ENCODE data around the gene SNED1.

The SNED1 gene

DNA sequence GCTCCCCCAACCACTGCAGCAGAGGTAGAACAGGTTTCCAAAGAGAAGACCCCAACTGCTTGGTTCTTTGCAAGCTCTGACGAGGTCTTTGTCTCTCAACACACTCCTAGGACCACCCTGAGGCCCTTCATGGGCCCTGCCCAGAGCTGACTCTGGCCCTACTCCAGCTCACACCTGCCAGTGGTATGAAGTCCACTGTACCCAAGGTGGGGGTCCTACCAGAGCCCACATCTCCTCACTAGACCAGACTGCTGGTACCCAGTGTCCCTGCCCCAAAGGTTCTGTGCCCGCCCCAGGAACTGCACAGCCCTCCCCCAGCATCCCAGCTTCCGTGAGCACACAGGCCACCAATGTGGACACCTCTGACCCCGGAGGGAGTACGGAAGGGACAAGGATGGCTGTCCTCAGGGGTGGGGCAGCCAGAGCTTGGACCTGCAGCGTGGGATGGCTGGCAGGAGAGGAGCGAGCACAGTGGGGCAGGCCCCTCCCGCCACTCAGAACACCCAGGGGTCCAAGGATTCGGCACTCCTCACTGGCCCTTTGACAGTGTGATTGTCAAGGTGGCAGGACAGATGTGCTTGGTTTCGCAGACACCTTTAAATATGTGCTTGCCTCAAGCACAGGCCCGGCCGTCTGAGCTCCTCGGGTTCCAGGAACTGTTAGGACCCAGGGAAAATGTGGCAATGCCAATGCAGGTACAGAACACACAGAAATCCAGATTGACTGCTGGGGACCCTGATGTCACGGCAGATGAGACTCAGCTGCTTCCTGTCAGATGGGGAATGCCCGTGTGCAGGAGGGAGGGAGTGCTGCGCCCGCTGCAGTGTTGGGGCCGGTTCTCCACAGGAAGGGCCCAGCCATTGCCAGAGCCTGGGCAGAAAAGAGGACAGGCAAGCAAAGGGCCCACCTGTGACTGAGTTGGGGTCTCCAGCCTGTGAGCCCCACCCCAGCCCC lies 52.5 kb downstream of the SNED1 start:
- no peak for DNase-seq (ENCODE audit: low read depth in 1 of 2, low spot score in 1 of 2)
- in situ Hi-C loops (cut with HindIII; ENCODE audit: low pct_unique_long_range_greater_than_20kb, low sequenced_read_pairs), result no loop called here
- no peak for TF ChIP-seq JUND (IDR thresholded peaks at IDR 0.05; ENCODE audit: low read depth)

DNA sequence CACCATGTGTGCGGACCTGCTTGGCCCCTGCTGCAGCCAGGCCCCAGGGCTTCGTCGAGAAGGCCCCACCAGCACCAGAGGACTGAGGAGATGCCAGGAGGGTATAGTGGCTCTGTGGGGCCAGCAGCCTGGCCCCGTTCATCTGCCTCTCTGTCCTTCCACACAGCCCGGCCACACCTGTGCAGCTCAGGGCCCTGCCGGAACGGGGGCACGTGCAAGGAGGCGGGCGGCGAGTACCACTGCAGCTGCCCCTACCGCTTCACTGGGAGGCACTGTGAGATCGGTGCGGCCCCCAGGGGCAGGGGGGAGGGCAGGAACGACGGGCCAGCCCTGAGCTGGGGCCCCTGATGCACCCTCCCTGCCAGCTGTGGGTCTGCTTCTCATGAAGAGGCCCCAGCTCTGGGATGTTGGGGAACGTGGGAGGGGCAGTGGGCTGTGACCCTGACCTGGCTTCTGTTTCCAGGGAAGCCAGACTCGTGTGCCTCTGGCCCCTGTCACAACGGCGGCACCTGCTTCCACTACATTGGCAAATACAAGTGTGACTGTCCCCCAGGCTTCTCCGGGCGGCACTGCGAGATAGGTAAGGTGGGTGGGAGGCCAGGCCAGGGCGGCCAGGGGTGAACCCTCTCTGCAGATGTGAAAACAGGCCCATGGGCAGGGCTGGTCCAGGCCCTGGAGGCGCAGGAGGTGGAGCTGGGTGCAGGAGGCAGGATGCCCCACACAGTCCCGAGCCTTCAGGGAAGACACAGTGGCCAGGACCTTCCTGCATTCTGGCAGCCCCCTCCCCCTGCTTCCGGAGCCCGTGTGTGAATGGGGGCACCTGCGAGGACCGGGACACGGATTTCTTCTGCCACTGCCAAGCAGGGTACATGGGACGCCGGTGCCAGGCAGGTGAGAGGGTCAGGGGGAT lies 53.4 kb downstream of the SNED1 start:
- in situ Hi-C loops (cut with HindIII; ENCODE audit: low pct_unique_long_range_greater_than_20kb, low sequenced_read_pairs), result no loop called here
- no peak for TF ChIP-seq JUND (IDR thresholded peaks at IDR 0.05; ENCODE audit: low read depth)
- DNase-seq (ENCODE audit: low read depth in 1 of 2, low spot score in 1 of 2), result no peak

DNA sequence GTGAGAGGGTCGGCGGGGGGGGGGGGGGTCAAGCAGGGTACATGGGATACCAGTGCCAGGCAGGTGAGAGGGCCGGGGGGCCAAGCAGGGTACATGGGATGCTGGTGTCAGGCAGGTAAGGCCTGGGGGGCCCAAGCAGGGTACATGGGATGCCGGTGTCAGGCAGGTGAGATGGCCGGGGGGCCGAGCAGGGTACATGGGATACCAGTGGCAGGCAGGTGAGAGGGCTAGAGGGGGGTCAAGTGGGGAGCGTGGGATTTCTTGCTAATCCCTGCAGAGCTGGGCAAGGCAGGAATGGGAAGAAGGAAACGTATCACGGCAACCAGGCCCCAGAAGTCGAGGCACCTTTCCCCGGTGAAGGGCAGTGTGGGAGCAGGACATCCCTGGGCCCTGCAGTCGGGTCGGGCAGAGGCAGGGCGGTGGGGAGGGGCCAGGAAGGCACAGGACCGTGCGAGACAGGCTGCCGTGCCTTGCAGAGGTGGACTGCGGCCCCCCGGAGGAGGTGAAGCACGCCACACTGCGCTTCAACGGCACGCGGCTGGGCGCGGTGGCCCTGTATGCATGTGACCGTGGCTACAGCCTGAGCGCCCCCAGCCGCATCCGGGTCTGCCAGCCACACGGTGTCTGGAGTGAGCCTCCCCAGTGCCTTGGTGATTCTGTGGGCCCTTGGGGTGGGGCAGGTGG lies 54.4 kb downstream of the SNED1 start:
- no peak for DNase-seq (ENCODE audit: low read depth in 1 of 2, low spot score in 1 of 2)
- in situ Hi-C loops (cut with HindIII; ENCODE audit: low pct_unique_long_range_greater_than_20kb, low sequenced_read_pairs), result no loop called here
- TF ChIP-seq JUND (IDR thresholded peaks at IDR 0.05; ENCODE audit: low read depth), result no peak

DNA sequence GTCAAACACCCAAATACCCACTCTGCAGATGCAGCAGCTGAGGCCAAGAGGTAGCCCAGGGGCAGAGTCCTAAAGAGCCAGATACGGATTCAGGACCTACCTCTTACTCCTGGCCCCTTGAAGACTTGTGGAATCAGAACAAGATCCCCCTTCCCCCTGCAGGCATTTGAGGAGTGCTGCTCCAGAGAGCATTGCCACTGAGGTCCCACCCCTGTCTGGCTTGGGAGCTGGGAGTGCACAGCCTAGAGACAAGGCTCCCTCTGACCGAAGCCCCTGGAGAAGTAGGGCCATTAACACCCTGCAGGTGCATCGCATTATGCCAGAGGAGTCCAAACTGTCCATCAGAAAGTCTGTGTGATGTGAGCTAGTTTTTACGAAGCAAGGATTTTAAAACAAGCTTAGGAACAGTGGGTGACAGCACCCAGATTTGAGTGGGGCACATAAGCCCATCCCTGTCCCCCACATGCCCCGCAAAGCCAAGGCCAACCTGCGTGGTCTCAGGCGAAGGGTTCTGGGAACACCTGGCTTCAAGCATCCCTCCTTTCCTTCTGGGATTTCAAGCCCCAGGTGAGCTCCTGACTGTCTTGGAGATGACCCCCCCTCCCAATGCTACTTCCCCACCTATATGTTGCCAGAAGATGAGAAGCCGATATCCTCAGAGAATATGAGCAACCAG lies 55.3 kb downstream of the SNED1 start:
- TF ChIP-seq JUND (IDR thresholded peaks at IDR 0.05; ENCODE audit: low read depth), result no peak
- no peak for DNase-seq (ENCODE audit: low read depth in 1 of 2, low spot score in 1 of 2)
- in situ Hi-C loops (cut with HindIII; ENCODE audit: low pct_unique_long_range_greater_than_20kb, low sequenced_read_pairs), result no loop called here

DNA sequence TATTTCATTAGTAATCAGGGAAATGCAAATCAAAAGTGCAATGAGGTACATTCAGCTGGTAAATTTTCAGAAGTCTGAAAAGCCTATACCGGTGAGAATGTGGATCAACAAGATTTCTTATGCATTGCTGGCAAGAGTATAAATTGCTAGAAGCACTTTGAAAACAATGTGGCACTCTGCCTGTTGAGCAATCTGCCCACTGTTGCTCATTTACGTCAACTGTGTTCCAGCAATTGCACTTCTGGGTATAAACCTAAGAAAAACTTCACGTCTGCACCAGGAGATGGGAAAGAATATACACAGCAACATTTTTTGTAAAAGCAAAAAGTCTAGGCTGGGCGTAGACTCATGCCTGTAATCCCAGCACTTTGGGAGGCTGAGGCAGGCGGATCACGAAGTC lies 62.9 kb downstream of the SNED1 start:
- TF ChIP-seq JUND (IDR thresholded peaks at IDR 0.05; ENCODE audit: low read depth), result no peak
- DNase-seq (ENCODE audit: low read depth in 1 of 2, low spot score in 1 of 2), result peak; percentile 50 to 78
- in situ Hi-C loops (cut with HindIII; ENCODE audit: low pct_unique_long_range_greater_than_20kb, low sequenced_read_pairs), result no loop called here

DNA sequence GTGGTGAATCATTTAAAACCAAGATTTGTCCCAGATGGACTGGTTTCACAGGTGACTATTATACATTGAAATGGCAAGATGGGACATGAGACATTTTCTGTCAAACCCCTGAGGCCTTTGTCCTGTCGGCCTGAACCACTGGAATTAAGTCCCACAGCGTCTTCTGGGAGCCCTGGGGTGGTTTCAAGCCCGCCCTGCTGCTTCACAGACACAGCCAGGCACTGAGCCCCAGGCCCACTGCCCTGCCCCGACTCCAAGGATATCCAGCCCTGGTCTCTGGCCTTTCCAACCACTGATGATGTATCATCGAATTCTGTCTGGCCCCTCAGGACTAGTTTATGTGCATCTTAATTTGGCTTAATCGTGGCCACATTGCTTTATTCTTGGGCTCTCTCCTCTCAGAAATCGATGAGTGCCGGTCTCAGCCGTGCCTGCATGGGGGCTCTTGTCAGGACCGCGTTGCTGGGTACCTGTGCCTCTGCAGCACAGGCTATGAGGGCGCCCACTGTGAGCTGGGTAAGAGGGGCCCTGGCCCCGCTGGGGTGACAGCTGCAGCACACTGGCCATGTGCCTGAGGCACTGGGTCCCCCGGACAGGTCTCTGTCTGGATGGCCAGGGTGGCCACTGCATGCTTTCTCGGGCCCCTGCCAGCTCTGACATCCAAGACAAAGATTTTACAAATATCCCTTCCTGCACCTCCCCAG lies 64.1 kb downstream of the SNED1 start:
- no peak for TF ChIP-seq JUND (IDR thresholded peaks at IDR 0.05; ENCODE audit: low read depth)
- in situ Hi-C loops (cut with HindIII; ENCODE audit: low pct_unique_long_range_greater_than_20kb, low sequenced_read_pairs), result no loop called here
- DNase-seq (ENCODE audit: low read depth in 1 of 2, low spot score in 1 of 2), result peak in 1 of 2 experiments; percentile 35

DNA sequence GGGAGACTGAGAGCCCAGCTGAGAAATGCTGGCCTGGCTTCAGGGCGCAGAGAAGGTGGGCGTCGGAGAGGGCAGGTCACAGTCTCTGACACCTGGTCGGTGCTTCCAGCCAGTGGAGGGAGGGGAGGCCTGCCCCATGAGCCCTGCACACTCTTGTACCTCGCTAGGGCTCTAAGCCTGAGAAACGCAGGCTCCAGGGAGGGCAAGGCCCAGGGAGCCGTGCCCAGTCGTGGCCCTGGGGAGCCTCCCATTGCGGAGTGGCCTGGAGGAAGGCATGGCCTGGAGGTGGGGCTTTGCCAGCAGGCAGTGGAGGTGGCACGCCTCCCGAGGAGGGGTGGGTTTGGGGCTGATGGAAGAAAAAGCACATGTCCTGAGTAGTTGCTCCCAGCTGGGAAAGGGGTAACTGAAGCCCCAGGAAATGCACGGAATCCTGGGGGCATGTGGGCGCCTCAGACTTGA lies 64.7 kb downstream of the SNED1 start:
- in situ Hi-C loops (cut with HindIII; ENCODE audit: low pct_unique_long_range_greater_than_20kb, low sequenced_read_pairs), result no loop called here
- no peak for TF ChIP-seq JUND (IDR thresholded peaks at IDR 0.05; ENCODE audit: low read depth)
- DNase-seq (ENCODE audit: low read depth in 1 of 2, low spot score in 1 of 2), result peak in 1 of 2 experiments; percentile 13

DNA sequence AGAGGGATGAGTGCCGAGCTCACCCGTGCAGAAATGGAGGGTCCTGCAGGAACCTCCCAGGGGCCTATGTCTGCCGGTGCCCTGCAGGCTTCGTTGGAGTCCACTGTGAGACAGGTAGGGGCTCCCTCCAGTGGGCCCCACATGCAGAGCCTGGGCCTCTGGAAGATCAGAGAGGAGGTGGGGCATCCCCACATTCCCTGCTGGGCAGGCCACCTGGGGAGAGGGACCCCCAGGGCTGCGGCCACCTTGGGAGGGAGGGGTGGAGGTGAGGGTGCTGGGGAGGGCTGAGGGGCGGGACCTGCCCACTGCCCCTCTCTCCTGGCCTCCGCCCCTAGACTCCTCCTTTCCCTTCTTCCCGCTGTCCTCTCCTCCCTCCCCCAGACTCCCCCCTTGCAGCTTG lies 65.2 kb downstream of the SNED1 start:
- in situ Hi-C loops (cut with HindIII; ENCODE audit: low pct_unique_long_range_greater_than_20kb, low sequenced_read_pairs), result no loop called here
- no peak for TF ChIP-seq JUND (IDR thresholded peaks at IDR 0.05; ENCODE audit: low read depth)
- DNase-seq (ENCODE audit: low read depth in 1 of 2, low spot score in 1 of 2), result peak; percentile 13 to 22

DNA sequence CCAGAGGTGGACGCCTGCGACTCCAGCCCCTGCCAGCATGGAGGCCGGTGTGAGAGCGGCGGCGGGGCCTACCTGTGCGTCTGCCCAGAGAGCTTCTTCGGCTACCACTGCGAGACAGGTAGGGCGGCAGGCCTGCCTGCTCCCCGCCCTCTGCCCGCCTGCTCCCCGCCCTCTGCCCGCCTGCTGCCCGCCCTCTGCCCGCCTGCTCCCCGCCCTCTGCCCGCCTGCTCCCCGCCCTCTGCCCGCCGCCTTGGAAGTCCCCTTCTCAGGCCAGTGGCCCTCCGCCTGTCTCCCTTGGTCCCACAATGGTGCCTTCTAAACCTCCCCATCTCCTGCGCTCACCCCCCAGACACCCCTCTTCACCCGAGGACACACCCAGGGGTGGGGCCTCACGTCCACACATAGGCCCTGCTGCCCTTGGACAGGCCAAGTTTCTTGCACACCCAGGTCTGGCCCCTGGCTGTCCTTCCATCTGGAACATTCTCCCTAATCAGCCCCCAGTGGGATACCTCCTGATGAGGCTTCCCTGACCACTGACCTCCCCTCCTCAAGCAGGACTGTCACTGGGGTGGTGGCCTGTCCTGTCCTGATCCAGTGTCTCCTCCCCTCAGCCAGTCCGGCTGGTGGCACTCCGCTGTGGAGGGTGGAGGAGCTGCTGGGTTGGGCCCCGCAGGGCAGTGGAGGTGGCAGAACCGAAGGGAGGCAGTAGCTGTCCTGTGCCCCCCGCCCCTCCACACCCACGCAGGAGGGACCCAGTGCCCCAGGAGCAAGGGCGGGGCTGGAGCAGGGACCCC lies 65.8 kb downstream of the SNED1 start:
- in situ Hi-C loops (cut with HindIII; ENCODE audit: low pct_unique_long_range_greater_than_20kb, low sequenced_read_pairs), result no loop called here

DNA sequence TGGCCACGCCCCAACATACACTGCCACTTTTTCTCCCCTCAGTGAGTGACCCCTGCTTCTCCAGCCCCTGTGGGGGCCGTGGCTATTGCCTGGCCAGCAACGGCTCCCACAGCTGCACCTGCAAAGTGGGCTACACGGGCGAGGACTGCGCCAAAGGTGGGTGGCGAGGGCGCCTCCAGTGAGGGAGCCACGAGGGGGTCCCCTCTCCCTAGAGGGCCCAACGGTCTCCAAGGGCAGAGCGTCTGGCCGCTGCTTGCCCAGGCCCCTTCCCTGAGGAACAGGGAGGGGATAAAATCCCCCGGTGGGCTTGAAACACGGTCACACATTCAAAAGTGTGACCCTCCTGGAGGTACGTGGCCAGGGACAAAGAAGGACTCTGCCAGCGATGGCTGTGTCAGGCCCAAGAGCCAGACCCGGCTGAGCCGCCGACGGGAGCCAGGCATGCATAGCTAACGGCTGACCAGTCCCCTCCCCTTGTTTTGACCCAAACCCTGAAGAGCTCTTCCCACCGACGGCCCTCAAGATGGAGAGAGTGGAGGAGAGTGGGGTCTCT lies 66.5 kb downstream of the SNED1 start:
- DNase-seq (ENCODE audit: low read depth in 1 of 2, low spot score in 1 of 2), result no peak
- in situ Hi-C loops (cut with HindIII; ENCODE audit: low pct_unique_long_range_greater_than_20kb, low sequenced_read_pairs), result no loop called here
- TF ChIP-seq JUND (IDR thresholded peaks at IDR 0.05; ENCODE audit: low read depth), result no peak

More for the DNA sequence above, 65.8 kb downstream of the SNED1 start:
- DNase-seq (ENCODE audit: low read depth in 1 of 2, low spot score in 1 of 2), result peak; percentile 66 to 78
- no peak for TF ChIP-seq JUND (IDR thresholded peaks at IDR 0.05; ENCODE audit: low read depth)
